ENCODE measurements around the gene PLN.

PLN gene

DNA sequence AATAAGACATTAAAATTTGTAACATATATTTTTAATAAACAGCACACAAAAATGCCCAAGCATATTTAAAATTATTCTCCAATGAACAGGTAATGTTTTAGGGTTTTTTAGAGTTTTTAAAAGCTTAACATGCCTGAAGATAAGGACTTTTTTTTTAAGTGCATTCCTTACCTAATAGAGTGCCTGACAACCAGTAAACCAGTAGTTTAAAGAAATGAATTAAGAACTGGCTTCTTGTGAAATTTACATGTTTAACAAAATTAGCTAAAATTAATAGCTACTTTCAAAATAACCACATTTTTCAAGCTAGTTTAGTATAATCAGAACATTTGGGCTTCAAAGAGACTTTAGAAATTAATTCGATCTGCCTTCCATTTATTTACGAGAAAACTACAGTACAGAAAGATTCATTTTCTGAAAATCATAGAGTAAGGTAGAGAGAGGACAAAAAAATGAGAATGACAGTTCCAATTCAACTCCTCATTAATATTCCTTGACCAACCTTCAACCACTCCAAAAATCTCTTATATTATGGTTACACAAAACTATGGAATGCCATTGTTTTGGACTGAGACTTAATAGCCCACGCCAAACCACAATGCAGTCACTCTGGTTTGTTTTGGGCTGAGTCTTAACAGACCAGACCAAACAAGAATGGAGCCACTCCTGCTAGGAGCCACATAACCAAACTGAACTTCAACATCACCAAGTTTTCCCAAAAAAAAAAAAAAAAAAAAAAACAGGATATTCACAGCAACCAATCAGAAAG is 5.7 kb upstream of the PLN start:
- DNase-seq, result no peak

DNA sequence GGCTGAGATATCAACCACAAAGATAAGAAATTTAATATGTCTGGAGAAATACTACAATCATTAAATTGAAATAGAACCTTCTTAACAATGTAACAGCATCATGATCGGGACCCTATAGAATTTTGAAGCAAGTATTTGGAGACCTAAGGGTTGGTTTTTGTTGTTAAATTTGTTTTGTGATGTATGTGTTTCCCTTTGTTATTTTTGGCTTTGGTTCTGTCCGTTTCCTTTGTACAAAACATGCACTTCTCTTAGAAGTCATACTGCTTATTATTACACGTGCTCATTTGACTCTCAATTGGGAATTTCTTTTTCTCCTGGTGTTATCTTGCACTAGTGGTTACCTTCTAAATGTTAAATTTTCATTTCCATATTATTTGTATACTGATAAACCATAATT is 4.0 kb upstream of the PLN start:
- DNase-seq, result no peak

DNA sequence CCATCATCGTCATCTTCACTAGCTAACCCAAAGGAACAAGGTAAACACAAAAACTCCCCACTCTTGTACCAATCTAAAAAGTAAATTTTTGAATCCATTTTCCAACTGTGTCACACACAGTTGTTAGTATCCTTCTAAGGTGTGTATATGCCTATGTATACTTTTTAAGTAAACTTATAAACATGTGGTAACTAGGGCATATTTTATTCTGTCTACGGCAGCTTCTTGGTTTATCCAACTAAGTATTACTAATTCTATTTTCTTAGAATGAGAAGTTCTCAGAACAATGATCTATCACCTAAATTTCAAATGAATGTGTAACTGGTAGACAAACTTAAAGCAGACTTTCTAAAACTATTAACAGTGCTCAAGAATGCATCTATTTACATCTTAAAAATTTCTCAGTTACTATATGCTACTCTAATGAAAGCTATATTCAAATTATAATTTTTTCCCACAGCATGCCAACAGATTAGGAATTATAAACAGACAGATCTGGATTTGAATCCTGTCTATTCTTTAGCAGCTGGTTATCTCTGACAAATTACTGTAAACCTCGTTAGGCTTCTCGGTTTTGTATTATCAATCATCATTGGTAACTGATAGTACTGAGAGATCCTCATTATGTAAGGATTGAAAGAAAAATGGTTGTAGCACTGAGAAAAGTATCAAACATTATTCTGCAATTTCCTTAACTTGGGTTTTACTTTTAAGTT is 1.8 kb upstream of the PLN start:
- DNase-seq, result no peak

DNA sequence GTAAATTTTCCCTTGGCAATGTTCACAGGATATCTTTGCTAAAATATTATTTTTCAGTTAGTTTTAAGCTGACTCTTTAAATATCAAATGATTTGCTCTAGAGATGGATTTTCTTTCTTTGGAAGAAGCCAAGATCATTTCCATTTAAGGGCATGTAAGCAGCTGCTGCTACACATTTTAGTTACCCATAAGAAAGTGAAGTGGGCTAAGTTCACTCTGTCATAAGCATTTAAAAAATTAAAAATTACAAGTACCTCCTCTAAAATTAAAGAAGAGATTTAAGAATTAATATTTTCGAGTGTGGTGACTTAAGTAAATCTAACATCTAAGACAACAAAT is 1.2 kb upstream of the PLN start:
- DNase-seq, result no peak

DNA sequence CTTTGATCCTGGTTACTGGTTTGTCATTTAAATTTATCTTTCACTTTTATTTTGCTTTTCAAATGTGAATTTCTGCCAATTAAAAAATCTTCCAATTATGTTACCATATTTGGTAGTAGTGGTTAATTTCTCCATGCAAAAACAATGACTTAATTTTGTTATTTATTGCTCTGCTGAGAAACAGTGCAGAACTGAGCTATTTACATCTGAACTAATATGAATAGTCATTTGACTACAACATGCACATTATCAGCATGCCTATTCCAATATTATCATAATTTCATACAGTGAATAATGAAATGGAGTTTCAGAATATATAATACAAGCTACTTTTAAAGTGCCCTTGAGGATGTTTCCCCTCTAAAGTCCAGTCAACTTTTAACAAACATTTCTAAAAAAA is 517 bp downstream of the PLN start:
- DNase-seq, result no peak

DNA sequence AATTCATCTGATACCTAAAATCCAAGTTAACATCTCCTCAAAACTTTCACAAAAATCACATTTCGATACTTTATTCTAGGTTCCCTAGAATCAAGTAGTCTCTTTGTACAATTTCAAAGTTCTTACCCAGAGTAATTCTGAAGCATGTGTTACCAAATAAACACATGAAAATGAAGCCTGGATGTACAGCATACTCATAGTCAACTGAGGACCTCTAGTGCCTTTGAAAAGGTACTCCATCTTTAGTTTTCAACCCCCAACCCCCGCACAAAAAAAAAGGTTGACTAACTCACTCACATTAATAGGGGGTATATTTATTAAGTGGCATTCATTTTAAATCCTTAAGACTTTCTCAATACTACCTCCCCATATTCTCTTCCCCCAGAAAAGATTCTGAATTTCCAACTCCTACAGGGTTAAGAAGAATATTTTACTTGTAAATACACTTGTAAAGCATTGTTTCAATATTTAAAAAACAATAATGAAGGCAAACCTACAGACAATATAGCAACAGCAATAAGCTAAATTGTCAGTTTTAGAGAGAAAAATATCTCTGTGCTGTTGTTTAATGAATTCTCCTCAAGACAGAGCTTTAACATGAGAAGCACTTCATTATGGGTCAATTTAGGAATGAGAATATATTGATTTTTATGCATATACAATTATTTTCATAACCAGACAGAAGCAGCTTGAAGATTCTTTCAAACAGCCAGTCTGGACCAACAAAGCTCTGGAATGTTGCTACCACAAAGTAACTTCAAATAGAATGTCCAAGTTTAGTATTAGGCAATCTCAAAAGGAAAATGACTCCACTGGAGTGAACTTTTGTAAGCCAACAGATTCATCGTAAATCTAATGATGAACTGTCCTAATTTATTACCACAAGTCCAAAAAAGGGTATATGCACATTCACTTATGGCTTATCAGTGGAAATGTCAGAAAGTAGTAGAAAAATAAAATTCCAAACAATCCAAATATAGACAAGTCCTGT is 3.3 kb downstream of the PLN start:
- peak; percentile 50 for DNase-seq

DNA sequence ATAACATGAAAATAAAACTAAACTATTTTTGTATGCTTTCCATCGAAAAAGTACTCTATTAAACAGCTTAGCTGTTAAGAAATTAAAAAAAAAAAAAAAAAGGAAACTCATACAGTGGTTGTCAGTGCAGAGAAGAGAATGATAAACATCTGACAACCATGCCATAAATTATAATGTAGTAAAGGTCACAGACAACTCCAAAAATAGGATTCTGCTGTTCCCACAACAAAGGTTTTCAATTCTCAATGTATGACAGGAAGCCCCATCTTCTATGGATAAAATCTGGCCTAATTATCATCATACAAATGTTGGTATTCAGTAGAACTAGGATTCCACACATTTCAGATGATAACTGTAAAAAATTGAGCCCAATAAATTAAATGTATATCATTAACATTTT is 5.0 kb downstream of the PLN start:
- DNase-seq, result no peak

DNA sequence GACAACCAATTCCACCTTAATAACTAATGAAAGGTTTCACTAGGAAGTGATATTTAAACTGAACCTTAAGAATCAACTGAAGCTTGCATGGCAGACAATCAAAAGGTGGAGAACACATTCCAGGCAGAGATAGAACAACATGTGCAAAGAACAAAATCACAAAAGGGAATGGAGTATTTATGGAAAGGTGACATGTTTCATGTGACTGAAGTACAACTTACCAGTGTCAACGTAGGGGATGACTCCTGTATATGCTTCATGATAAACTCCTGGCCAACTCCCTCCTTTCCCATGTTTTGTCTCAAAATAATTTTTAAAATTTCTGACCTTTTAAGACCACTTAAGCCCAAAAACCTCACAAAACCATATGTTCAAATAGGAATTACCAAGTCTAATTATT is 6.6 kb downstream of the PLN start:
- no peak for DNase-seq

DNA sequence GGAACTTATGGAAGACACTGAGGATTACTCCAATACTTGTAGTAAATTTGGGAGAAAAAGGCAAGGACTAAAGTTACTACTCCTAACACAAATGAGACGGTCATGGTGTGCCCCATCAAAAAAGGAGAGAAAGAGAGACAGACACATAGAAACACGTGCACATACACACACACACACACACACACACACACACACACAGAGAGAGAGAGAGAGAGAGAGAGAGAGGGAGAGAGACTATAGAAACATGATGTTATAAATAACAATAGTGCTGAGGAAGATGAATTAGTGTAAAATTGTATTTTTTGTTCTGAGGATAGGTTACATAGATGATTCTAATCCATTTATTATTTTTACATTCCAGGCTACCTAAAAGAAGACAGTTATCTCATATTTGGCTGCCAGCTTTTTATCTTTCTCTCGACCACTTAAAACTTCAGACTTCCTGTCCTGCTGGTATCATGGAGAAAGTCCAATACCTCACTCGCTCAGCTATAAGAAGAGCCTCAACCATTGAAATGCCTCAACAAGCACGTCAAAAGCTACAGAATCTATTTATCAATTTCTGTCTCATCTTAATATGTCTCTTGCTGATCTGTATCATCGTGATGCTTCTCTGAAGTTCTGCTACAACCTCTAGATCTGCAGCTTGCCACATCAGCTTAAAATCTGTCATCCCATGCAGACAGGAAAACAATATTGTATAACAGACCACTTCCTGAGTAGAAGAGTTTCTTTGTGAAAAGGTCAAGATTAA is 10.5 kb downstream of the PLN start:
- DNase-seq, result no peak

DNA sequence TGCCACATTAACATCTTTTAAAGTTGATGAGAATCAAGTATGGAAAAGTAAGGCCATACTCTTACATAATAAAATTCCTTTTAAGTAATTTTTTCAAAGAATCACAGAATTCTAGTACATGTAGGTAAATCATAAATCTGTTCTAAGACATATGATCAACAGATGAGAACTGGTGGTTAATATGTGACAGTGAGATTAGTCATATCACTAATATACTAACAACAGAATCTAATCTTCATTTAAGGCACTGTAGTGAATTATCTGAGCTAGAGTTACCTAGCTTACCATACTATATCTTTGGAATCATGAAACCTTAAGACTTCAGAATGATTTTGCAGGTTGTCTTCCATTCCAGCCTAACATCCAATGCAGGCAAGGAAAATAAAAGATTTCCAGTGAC is 11.6 kb downstream of the PLN start:
- no peak for DNase-seq

DNA sequence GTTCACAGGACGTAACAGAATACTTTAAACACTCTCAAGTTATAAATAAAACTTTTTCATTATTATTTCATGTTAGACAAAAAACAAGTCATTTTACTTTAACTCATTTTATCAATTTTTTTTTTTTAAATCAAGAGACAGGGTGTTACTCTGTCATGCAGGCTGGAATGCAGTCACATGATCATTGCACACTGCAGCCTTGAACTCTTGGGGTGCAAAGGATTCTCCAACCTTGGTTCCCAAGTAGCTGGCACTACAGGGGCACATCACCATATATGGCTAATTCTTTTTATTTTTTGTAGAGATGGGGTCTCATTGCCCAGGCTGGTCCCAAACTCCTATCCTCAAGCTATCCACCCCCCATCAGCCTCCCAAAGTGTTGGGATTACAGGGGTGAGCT is 14.2 kb downstream of the PLN start:
- DNase-seq, result no peak

DNA sequence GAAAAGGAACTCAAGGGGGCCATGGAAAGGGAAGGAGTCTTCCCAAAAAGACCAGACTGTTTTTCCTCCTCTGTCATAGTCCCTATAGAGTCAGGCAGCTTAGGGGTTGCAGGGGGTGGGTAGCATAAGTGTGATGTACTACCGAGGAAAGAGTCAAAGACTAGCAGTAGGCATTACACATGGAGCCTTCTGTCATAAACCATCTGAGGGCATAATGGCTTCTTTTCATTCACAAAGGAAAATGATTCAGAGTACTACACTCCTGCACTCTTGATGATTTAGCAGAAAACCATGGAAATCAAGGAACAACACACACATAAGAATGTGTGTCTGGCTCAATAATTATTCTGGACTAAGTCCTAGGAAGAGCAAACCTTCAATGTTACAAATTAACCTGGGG is 14.9 kb downstream of the PLN start:
- no peak for DNase-seq

DNA sequence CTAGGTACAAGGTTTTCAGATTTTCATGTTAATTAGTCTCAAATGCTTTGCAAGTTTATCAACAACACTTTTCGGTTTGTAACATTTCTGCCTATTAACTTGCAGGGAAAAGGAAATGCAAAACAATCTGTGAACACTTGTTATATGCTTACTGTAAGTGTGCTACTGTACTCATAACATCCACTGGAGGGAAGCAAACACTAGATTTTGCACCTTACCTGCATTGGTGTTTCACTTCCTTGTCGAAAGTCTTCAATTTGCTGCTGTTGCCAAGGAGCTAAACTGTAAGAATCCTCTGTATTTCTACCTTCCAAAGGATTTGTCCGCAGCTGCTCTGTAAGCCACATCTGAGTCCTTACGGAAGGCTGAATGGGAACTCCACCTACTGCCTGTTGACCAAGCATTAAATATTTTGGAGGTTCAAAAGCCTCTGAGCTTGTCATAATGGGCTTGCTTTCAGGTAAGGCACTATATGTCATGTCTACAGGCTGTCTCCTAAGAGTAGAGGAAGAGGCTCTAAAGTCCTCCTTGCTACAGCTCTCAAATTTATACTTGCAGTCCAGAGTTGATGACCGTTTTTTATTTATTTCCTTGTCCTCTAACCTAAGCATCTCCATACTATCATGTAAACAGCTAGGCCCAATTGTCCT is 17.3 kb downstream of the PLN start:
- DNase-seq, result peak; percentile 11

DNA sequence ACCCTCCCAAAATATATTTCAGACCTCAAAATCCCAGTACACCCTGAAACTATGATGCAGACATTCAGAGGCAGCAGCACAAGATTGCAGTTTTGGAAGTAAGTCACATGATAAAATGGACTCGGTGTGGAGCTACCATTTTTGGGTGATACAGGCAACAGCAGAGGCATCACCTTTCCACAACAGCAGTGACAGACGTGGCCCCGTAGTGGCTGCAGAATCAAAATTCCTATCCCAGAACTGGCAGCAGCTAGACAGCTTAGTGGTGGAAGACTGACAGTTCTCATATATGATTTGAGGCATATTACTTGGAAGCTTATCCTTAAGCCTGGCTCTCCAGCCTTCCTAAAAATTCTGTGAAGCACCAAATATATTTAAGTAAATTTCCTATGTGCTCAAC is 19.9 kb downstream of the PLN start:
- no peak for DNase-seq

DNA sequence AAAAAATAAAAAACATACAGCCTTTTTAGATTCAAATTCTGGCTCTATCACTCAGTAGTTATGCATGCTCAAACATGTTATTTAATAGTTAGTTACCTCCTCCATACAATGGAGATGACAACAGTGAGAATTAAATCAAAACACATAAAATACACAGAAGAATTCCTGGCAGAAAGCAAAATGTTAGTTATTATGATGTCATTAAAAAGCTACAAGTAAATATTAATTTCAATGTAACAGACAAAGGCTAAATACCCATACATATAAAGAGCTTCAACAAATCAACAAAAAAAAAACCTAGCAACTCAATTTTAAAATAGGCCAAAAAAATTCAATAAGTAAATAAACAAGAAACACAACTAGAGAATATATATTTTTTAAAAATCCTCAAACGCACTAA is 21.4 kb downstream of the PLN start:
- DNase-seq, result no peak

DNA sequence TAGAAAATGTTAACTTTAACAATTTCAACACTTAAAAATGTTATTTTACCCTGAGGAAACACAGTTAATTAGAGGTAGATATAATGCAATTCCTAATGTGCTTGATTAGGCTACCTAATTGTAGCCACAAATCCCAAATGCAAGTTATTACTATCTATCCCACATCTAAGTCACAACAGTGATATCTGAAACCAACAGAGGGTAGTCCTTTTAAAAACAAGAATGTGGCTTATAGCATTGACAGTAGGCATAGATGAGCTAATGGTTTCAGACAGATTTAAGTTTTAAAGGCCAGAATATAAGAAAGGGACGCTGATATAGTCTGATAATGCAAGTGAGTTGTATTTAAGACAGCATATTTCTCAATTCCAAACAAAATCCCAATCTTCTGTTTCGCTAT is 23.0 kb downstream of the PLN start:
- no peak for DNase-seq

DNA sequence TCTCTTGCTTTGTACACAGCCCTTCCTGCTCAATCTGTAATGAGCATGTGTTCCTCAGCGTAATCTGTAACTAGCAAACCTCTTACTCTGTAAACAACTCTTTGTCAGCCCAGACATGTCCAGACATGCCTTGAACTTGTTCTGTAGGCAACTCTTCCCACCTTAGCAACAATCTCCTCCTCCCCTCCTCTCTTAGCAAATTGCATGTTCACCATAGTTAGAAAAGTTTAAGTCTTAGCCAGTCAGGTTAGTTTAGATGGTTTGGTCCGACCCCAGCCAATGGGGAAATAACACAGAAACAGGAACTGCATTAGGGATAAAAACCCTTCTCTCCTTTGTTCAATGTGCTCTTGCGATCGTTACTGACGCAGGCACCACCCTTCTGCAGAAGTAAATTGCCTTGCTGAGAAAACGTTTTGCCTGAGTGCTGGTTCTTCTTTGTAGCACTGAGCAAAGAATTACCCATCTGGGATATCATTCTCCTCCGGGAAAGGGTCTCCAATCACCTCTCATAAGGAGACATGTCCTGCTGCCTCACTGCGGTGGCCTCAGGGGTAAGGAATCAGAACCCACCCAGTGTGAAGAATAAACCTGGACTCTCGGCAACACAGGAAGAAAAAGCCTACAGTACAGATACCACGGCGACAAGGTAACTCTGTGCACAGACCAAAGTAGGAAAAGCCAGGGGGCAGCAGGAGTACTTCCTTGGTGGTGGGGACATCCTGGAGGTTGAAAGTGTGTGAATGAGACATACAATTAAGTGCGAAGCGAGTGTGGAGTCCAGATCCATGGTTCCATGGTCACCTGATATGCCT is 26.2 kb downstream of the PLN start:
- DNase-seq, result no peak

DNA sequence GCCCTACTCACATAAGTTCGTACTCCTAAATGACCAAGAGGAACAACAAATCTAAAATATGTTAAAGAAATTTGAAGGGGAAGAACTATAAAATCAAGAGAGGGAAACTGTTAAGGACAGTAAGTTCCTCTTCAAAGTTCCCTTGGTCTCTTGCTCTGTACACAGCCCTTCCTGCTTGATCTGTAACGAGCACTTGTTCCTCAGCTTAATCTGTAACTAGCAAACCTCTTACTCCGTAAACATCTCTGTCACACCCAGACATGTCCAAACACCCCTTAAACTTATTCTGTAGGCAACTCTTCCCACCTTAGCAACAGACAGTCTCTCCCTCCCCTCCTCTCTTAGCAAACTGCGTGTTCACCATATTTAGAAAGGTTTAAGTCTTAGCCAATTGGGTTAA is 29.9 kb downstream of the PLN start:
- no peak for DNase-seq

DNA sequence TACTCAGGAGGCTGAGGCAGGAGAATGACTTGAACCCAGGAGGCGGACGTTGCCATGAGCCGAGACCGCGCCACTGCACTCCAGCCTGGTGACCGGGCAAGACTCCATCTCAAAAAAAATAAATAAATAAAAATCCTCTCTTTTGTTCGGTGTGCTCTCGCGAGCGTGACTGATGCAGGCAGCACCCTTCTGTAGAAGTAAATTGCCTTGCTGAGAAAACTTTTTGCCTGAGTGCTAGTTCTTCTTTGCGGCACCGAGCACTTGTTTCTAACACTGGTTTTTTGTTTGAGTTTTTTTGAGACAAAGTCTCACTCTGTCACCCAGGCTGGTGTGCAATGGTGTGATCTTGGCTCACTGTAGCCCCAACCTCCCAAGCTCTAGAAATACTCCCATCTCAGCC is 30.5 kb downstream of the PLN start:
- DNase-seq, result no peak

DNA sequence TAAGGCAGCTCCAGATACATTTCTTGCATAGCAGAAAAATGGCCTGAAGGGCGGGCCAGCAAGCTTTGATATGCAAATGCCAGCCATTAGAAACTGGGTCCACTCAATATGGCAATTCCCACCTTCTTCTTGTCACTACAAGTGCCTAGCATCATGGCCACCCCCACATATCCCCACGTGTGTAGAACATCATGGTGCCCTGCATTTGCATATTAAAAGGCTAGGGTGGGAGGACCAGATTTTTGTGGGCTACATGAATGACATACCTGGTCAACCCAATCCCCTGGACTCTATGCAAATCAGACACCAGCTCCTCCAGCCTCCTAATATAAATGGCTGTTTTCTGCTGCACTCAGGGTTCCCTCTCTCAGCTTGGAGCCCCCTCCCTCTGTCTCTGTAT is 31.7 kb downstream of the PLN start:
- DNase-seq, result no peak

DNA sequence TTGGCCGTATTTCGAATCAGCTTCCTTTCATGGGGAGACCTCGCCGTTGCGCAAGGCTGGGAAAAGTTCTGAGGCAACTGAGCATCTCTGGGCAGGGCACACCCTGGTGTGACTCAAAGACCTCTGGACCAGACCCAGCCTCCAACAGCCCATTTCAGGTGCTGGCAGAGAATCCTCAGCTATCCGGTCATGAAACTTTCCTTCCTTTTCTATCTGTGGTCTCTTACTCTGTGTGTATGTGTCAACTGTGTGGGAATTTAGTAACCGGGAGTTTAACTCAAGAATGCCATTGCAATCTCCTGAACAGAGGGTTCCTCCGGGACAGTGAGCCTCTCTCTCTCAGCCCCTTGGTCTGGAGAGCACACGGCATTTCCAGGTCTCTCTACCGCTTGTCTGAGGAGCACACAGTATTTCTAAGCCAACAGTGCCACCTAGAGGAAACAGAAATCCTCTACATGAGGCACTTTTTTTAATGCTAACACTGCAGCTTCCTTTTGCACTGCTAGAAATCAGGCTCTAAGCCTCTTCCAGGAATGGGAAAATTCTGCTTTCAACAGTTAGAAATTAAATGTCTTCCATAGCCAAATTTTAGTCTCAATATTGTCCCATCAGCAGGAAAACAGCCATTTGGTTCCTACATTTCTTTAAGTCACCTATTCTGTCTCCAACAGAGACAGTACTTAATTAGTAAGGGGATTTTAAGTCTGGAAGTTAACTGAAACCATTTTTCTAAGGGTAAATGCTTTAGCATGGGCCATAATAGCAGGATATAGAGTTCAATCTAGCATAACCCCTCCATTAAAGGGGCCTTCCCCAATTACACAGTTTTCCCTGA is 32.7 kb downstream of the PLN start:
- DNase-seq, result peak; percentile 3

Measured in NCI-H1092 treated with DMSO at 0.1 percent for 48 hours (cell line).